Bronchial epithelial cell (primary cell): Measurements from ENCODE around the gene LRRC1. TPM values are rescaled to one million over a fixed set of nuclear protein-coding genes. Genes with fewer than 3 reads are reported as not detected.

ENCODE experiments used
- DNase-seq: peaks from one replicate; pipeline ENCODE4 v3.0.0-alpha.2; 2010; ENCODE audit warnings: low read depth
- FAIRE-seq: peaks from 2 replicates; lab custom pipeline; 2011; peaks lifted over from hg19 to GRCh38; lab: Jason Lieb, UNC
- H3K27me3 ChIP-seq: 2 replicates; pipeline ENCODE4 v1.5.1; 2011; ENCODE audit warnings: low read length; ENCODE audit not compliant: control insufficient read depth, insufficient read depth
- H3K36me3 ChIP-seq: 2 replicates; pipeline ENCODE4 v1.5.1; 2011; ENCODE audit warnings: low read length; ENCODE audit not compliant: control insufficient read depth, insufficient read depth
- H3K4me3 ChIP-seq: 2 replicates; pipeline ENCODE4 v1.5.1; 2011; ENCODE audit warnings: mild to moderate bottlenecking, low read depth, low read length, control low read depth
- CTCF ChIP-seq: IDR thresholded peaks from 2 replicates; pipeline ENCODE4 v1.5.1; 2011; ENCODE audit warnings: mild to moderate bottlenecking, moderate library complexity, low read length, control low read depth, inconsistent platforms; ENCODE audit not compliant: insufficient read depth, severe bottlenecking
- total RNA-seq: library from RNA; depleted of rRNA; stranded (reverse); fragments of >200 nt; gene quantifications from 2 replicates; pipeline ENCODE4 v1.2.1, GENCODE V29; 2014

Gene LRRC1
- total RNA-seq, 1 donor from 2014 or later: 19.7 TPM

- DNase-seq: no peak
- TF ChIP-seq CTCF: no peak
- Histone ChIP-seq H3K27me3 (no peaks in the 10 kb centered on the region), H3K4me3 (no peak overlapping the region), H3K36me3 (peaks cover 7% of the 10 kb centered on the region)
- FAIRE-seq: no peak
Measured at GRCh38 chr6:53922539-53922981, 127.8 kb downstream of the LRRC1 start.

- no peaks in the 10 kb centered on the region for H3K27me3 ChIP-seq
- TF ChIP-seq CTCF: no peak
- FAIRE-seq: no peak
Measured at GRCh38 chr6:53924277-53924676, 129.5 kb downstream of the LRRC1 start.

GRCh38 chr6:53924821-53925422 is 130.1 kb downstream of the LRRC1 start:
- no peak overlapping the region for H3K4me3 ChIP-seq
- H3K36me3 ChIP-seq: peaks cover 5% of the 10 kb centered on the region
- H3K27me3 ChIP-seq: no peaks in the 10 kb centered on the region
- TF ChIP-seq CTCF: no peak
- DNase-seq (no peak), FAIRE-seq (no peak)

More at GRCh38 chr6:53924277-53924676, 129.5 kb downstream of the LRRC1 start:
- Histone ChIP-seq H3K4me3 (no peak overlapping the region), H3K36me3 (peaks cover 7% of the 10 kb centered on the region)
- DNase-seq: no peak

GRCh38 chr6:53925891-53926290 is 131.1 kb downstream of the LRRC1 start:
- H3K36me3 ChIP-seq: peaks cover 5% of the 10 kb centered on the region
- no peak for TF ChIP-seq CTCF
- H3K27me3 ChIP-seq: no peaks in the 10 kb centered on the region
- FAIRE-seq (no peak), DNase-seq (no peak)
- H3K4me3 ChIP-seq: no peak overlapping the region

- Histone ChIP-seq H3K27me3 (no peaks in the 10 kb centered on the region), H3K36me3 (peaks cover 2% of the 10 kb centered on the region), H3K4me3 (no peak overlapping the region)
- no peak for FAIRE-seq
- no peak for TF ChIP-seq CTCF
- DNase-seq: peak; percentile 66
Measured at GRCh38 chr6:53926505-53926904, 131.7 kb downstream of the LRRC1 start.

GRCh38 chr6:53928641-53929040 is 133.8 kb downstream of the LRRC1 start:
- no peak for TF ChIP-seq CTCF
- FAIRE-seq (no peak), DNase-seq (no peak)
- Histone ChIP-seq H3K36me3 (no peaks in the 10 kb centered on the region), H3K27me3 (no peaks in the 10 kb centered on the region), H3K4me3 (no peak overlapping the region)
